Cardiac fibroblast (primary cell): ENCODE measurements around the gene MYL3.
A peak's percentile ranks its signal among the peaks of the same experiment; 100 is the strongest.

Experiments
- DNase-seq, 2 donors: peaks; one replicate each; pipeline versions ENCODE4 v3.0.0 to v3.0.0-alpha.2; 2010; ENCODE audit warnings: low read depth in 2 of 2
- H3K4me3 ChIP-seq, 2 donors: replicated peaks in 1 of 2; 1 replicate in 1 of 2; 2 replicates in 1 of 2; pipeline ENCODE4 v1.5.1; 2011; ENCODE audit warnings: low read depth in 2 of 2, low read length in 2 of 2, mild to moderate bottlenecking in 2 of 2, moderate library complexity in 1 of 2
- CTCF ChIP-seq: IDR thresholded peaks from one replicate; pipeline ENCODE4 v1.5.1; 2011; ENCODE audit warnings: low read depth, mild to moderate bottlenecking, low read length, inconsistent platforms

Gene MYL3

GRCh38 chr3:46903341-46904302 is 40.4 kb upstream of the MYL3 start:
- no peak overlapping the region for H3K4me3 ChIP-seq
- peak; percentile 43 to 60 for DNase-seq
- no peak for TF ChIP-seq CTCF

- no peak for DNase-seq
- H3K4me3 ChIP-seq = no peak overlapping the region
- TF ChIP-seq CTCF = no peak
Measured at GRCh38 chr3:46902188-46902631, 39.0 kb upstream of the MYL3 start.

GRCh38 chr3:46901591-46902187 is 38.4 kb upstream of the MYL3 start:
- no peak for TF ChIP-seq CTCF

GRCh38 chr3:46901061-46901460 is 37.8 kb upstream of the MYL3 start:
- no peak for TF ChIP-seq CTCF
- no peak for DNase-seq
- H3K4me3 ChIP-seq = no peak overlapping the region

More at GRCh38 chr3:46901591-46902187, 38.4 kb upstream of the MYL3 start:
- no peak overlapping the region for H3K4me3 ChIP-seq
- no peak for DNase-seq

- no peak overlapping the region for H3K4me3 ChIP-seq
- no peak for DNase-seq
- TF ChIP-seq CTCF = no peak
Measured at GRCh38 chr3:46900356-46900755, 37.1 kb upstream of the MYL3 start.

- no peak overlapping the region for H3K4me3 ChIP-seq
- no peak for TF ChIP-seq CTCF
- DNase-seq = no peak
Measured at GRCh38 chr3:46900007-46900292, 36.7 kb upstream of the MYL3 start.
